NCI-H446 treated with DMSO at 0.1 percent for 48 hours (cell line): ENCODE results near the gene ZNF23.

Experiments
- DNase-seq: peaks from one replicate; lab custom pipeline; 2025; lab: John Stamatoyannopoulos, UW

ZNF23 gene

DNA sequence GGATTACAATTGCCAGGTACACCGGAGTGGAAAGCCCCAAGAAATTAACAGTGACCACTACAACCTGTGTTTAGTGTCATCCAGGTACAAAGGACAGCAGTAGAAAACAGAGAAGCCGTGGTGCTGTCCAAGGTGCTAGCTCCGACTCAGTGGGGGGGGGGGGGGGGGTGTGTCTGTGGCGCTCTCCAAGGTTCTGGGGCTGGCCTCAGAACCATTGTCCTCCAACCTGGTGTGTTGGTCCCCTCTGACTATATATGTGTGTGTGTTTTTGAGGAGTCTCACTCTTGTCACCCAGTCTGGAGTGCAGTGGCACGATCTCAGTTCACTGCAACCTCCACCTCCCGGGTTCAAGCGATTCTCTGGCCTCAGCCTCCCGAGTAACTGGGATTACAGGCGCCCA, 5.8 kb upstream of the ZNF23 start:
- no peak for DNase-seq

DNA sequence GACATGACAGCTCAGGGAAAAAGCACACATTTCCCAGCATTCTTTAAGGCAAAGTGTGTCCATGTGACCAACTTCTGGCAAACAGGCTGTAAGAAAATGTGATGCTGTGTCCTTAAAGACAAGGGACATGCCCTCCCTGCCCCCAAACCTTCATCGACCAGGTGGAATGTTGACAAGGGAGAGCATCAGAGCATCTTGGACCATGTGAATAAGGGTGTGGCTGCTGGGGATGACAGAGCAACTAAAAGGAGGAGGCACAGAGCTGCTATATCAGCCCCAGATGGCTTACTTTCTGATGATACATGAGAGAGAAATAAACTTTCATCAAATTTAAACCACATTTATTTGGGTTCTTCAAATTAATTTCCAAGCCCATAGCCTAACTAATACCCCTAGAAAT, 2.2 kb upstream of the ZNF23 start:
- no peak for DNase-seq

DNA sequence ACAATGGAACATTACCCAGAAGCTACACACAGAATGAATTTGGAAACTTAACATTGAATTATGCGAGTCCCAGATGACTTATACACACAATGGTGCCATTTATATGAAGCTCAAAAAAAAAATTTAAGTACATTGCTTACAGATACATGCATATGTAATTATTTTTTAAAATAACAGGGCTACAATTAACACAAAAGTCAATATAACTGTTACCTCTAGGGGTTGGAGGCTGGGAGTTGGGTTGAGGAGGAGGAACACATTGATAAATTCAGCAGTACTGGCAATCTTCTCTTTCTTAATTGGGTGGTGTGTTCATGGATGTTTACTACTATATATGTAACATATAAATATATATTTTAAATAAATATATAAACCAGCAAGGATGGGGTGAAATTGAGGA, 1.1 kb downstream of the ZNF23 start:
- no peak for DNase-seq

DNA sequence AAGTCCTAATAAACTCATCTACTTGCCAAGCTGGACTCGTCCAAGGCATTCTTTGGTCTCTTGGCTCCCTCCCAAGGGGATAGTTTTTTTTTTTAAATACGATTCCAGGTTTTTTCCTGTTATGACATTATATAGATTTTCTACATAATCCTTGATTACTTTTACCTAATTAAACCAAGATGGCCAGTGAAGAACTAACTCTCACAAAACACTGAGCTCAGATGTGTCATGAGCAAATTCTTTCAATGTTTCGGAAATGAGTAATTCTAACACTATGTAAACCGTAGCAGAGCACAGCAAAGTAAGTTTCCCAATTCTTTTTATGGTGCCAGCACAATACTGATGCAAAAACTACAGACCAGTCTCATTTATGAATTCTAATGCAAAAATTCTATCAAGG, 1.8 kb downstream of the ZNF23 start:
- DNase-seq: no peak

DNA sequence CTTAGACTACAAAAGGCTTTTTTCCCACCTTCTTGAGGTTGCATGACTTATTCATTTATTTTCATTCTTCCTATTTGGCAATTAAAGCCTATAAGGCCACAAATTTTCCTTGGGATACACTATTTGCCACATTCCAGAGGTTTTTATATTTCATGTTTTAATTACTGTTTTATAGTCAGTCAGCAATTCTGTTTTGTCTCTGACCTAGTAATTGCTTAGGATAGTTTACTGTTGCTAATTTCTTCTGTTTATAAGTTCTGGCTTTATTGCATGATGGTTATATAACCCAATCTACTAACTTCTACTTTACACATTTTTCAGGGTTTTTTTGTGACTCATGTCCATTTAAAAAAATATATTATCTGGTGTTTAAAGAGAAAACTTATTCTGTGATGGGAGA, 2.5 kb downstream of the ZNF23 start:
- DNase-seq: no peak

DNA sequence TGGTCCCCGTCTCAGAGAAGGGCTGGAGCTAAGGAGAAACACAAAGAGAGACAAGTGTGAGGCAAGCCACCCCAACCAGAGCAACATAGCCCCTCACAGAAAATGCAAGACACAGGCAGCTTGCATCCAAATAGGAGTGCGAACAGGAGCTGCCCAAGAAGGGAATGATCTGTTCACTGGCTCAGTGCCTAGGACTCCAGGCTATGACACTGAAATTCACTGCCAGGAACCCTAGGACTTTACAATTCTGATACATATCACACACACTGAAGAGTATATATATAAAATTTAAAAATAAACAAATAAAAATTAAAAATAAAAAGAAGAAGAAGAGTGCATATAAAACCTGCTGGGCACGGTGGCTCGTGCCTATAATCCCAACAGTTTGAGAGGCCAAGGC, 5.2 kb downstream of the ZNF23 start:
- no peak for DNase-seq

DNA sequence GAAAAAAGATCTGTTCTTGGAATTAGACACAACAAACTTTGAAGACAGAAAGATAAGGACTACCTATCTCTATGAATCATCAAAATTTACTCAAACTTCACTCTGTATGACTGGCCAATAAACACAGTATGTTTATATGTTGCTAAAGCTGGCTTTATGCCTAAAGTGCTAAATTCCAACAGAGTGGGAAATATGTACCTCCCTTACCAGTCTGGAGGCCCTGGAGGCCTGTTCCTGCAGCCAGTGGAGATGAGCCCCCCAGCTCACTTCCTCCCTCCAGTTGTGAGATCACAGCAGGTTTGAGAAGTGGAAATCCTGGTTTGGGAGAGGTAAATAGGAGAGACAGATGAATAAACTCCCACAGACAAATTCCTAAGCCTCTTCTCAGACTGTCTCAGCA, 9.0 kb downstream of the ZNF23 start:
- DNase-seq: no peak

DNA sequence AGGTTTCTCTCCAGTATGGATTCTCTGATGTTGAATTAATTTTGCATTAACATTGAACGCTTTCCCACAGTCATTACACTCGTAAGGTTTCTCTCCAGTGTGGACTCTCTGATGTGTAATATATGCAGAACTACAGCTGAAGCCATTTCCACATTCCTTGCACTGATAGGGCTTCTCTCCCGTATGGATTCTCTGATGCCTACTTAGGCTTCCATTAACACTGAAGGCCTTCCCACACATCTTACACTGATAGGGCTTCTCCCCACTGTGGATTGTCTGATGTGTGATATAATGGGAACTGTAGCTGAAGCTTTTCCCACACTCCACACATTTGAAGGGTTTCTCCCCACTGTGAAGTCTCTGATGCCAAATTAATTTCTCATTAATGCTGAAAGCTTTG, 13.0 kb downstream of the ZNF23 start:
- no peak for DNase-seq

DNA sequence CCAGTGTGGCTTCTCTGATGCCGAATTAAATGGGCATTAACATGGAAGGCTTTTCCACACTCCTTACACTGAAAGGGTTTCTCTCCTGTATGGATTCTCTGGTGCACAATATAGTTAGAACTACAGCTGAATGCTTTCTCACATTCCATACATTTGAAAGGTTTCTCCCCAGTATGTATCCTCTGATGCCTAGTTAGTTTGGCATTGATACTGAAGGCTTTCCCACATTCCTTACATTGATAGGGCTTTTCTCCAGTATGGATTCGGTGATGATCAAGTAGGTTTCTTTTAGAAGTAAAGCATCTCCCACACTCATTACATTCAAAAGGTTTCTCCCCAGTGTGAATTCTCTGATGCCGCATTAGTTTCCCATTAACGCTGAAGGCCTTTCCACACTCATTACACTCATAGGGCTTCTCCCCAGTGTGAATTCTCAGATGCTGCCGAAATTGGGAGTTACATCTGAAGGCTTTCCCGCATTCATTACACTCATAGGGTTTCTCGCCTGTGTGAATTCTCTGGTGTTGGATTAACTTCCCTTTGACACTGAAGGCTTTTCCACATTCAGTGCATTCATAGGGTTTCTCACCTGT, 13.7 kb downstream of the ZNF23 start:
- DNase-seq: no peak

DNA sequence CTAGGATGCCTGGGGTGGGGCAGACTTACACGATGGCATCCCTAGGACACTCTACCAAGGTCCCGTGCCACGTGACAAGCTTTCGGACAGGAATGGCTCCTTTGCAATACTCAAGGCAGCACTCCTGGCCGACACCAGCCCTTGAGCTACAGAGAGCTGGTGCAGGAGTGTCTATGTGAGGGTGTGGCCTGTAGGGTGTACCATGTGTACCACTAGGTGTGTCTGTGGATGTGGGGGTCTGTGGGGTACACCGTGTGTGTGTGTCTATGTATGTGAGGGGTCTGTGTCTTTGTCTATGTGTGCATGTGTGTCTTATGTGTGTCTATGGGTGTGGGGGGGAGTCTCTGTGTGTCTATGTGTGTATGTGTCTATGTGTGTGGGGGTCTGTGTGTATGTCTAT, 18.3 kb downstream of the ZNF23 start:
- no peak for DNase-seq

DNA sequence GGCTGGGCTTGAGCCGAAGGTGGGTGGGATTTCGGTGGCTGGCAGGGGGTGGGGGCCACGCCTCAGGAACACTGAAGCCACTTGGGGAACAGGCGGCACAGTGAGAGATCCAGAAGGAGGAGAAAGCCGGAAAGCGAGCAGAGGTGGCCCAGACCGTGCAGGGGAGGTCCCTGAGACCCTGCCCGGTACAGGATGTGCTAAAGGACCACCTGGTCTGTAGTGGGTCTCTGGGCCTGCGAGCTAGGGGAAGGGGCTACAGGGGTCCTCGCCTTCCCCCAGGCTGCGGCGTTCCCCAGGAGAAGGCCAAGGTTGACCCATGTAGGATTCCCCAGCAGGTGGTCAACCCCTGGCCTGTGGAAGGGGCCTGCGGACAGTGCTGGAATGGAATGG, 20.0 kb downstream of the ZNF23 start, which contains the start of gene TLE7:
TLE7 (minus strand) TSS at position 4 of the 390 bp plus-strand sequence. CDS start 8,730 bp downstream, outside the sequence.
- no peak for DNase-seq

DNA sequence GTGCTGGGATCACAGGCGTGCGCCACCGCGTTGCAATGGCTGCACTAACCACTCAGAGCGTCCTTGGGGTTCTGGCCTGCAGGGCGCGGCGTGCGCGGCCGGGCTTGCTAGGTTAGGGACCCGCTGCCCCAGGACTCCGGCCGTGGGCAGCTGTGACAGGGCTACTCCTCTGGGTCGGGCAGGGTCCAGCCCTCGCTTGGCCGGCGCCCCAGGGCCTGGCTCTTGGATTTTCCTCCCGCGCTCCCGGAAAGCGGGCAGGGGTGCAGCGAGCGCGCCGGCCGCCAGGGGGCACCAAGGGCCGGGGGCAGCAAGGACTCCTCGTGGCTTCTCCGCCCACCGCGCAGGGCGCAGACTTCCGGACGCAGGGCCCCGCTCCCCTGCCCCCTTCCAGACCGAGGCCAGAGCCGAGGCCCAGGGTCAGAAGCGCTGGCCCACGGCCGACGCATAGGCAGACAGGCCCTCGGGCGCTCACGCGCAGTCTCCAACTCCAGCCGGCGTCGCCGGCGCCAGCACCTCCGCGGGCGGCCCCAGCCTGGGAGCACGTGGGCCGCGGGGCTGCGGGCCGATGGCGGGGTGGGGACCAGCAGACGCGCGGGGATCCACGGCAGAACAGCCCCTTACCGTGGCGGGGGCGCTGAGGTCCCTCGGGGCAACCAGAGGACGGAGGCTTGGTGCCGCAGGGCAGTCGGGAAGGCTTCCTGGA, 20.5 kb downstream of the ZNF23 start:
- DNase-seq: no peak

DNA sequence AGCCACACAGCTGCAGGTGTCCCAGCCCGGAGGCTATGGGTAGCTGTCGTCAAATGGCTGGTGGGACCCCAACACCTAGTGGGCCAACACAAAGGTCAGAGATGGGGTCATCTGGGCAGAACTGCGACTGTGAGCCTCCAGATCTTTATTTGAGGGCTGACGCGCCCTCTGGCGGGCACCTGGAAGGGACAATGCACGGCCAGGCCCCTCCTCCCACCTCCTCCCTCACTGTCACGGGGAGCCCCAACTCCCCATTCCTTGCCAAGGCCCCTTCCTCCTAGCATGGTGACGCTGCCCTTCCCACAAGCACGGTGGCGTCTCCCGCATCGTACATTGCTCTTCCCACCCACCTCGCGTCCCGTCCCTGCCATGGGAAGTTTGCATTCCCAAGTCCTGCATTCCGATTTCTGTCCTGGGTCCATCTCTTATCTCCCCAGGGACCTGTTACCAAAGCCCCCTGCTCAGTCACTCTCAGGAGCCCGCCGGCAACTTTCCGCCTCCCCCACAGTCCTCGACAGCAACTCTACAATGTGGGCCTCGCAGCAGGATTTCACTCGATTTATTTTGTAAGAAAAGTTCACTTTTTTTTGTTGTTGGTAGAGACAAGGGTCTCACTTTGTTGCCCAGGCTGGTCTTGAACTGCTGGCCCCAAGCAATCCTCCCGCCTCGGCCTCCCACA, 21.2 kb downstream of the ZNF23 start:
- no peak for DNase-seq

DNA sequence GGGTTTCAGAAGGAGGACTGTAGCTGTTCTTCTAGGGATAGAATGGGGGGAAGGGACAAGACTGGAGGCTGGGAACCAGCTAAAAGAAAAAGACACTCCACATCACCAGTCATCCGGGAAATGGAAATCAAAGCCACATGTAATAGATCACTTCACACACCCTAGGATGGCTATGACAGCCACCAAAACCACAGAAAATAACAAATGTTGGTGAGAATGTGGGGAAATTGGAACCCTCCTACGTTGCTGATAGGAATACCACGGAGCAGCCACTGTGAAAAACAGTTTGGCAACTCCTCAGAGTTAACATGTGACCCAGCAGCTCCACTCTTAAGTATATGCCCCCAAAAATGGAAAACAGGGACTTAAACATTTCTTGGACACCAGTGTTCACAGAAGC, 22.5 kb downstream of the ZNF23 start:
- DNase-seq: no peak

DNA sequence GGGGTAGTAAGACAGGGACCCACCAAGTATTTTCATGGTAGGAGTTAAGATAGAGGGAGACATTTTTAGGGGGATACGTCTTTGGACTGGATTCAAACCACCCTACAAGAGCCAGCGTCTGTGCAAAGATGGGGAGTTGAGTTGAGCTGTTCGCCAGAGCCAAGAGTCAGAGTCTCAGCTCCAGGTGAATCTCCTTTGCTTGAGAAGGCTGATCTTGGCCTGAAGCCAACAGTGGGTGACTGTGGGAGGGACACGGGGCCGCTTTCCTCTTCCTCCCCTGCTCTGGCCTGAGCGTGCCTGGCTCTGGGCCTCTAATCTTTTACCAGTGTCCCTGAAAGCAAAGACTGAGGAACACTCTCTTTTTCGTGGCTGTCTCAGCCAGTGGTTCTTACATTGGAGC, 25.6 kb downstream of the ZNF23 start:
- no peak for DNase-seq

DNA sequence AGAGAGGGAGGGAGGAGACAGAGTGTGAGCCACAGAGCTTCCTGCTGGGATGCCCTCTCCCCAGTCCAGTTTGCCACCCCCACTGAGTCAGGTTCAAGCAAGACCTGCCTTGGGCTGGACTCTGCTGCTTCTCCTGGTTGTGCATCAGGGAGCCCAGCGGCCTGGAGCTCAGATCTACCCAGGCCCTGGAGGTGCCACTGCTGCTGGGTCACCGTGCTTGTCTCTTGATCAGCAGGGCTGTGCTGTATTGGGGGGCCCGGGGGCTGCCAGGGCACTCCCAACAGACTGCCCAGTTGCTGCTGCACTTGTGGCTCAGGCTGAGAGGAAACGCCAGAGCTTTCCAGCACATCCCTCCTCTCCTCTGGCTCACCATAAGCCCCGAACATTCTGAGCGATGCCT, 29.1 kb downstream of the ZNF23 start:
- DNase-seq: no peak

DNA sequence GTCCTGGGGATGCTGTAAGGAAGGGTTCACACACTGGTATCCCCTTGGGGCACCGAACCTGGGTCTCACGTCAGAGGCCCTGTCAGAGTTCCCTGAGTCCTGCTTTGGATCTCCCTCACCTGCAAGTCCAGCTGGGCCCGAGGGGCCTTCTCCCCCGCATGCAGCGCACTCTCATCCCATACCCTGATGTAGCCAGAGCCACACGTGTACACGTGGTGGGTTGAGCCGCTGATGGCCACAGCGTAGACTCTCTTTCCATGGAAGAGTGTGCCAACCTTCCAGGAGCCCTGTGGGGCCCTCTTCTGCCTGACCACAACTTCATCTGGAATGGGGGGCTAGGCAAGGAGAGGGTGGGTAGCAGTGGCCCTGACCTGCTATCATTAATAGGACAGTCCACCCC, 30.1 kb downstream of the ZNF23 start:
- no peak for DNase-seq

DNA sequence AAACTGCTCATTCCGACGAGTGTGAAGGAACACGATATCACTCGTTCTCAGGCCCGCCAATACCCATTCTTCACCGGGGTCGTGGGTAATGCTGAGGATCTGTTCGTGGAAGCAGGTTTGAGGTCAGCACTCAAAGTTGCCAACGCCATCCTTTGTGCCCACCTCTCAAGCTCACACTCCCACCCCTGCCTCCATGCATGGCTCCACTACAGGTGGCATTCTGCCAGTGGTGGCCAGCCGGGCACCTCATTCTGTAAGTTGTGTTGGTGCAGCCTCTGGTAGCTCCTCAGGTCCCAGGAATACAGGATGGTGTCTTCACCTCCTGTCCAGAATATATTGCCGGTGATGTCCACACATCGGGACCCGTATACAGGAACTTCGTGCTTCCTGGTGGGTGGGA, 30.9 kb downstream of the ZNF23 start:
- DNase-seq: no peak

DNA sequence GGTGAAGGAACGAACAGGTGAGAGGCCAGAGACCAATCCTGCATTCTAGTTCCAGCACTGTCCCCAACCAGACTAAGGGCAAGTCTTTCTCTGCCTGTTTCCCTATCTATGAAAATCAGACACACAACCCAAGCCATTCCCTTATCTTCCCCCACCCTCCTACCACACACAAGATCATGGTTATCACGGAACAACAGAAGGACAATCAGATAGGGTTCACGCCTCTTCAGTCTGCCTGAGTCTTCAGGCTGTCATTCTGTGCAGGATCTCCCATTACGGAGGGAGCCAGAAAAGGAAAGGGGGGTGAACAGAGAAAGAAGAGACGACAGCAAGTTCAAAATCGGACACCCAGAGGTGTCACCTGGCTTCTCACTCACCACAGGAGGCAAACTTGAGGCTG, 31.3 kb downstream of the ZNF23 start:
- DNase-seq: no peak

DNA sequence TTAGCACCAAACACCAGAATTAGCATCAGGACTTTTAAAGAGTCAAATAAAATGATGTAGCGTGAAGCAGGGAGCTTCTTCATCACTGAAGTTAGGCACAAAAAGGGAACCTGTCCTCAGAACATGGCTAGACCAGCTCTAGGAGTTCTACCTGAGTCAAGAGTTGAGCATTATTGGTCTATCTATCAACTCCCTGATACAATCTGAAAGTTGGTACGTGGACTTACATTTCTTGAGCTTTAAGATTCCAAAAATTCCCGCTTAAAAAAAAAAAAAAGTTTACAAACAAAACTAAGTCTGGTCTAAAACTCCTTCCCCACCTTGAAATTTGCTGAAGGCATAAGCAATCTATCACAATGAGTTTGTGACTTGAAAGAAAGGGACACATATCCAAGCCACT, 32.5 kb downstream of the ZNF23 start:
- no peak for DNase-seq

DNA sequence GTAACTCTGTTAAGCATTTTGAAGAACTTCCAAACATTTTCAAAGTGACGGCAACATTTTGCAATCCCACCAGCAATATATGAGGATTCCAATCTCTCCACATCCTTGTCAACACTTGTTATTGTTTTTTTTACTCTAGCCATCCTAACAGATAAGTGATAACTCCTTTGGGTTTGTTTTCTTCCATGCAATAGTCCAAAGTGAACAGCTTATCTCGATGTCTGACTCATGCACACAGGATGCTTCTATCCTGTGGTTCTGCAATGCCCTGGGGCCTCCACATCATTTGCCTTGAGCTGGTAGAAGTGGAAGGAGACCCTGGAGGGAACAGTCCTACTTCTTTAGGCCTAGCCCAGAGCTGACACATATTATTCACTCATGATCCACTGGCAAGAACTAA, 33.2 kb downstream of the ZNF23 start:
- no peak for DNase-seq

DNA sequence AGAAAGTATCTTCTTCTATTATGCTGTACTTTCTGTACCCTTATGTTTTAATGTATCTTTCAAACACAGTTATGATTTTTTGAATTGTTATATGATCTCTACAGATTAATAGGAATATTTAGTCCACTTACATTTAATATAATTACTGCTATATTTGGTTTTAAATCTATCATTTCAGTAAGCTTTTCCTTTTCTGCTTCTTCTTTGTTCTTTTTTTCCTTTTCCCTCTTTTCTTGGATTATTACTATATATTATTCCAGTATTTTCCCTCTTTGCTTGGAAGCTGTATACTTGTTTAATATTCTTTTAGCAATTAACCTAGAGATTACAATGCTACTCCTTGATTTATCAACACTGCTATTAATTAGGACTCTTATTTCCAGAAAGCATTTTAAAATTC, 33.7 kb downstream of the ZNF23 start:
- DNase-seq: no peak

DNA sequence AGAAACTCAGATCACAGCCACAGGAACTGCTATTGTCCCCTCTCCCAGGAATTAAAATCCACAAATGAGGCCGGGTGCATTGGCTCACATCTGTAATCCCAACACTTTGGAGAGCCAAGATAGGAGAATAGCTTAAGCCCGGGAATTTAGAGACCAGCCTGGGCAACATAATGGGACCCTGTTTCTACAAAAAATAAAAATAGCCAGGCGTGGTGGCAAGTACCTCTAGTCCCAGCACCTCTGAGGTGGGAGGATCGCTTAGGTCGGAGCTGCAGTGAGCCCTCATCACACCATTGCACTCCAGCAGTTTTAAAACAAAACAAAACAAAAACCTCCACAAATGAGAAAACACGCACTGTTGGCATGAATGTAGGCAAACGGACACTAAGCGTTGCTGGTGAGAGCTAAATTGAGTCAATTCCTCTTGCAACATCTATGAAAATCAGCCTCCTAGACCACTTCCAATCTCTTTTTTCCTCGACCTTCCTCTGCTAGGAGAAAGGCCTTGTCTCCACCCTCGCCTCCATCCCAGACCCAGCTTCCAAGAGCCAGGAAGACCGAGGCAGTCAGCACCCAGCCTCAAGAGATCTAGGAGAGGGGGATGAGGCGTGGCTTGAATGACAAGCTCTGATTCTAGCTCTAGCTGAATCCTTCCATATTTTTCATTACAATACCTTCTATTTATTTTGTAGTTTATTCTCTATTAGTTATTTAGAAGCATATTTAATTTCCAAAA, 35.0 kb downstream of the ZNF23 start:
- no peak for DNase-seq
